GM18861 (cell line): ENCODE results near the gene ZNF205.

Experiments
- ATAC-seq: cut with Tn5 transposase; IDR thresholded peaks from one replicate; pipeline ENCODE4 v1.9.1; 2021; ENCODE audit not compliant: unreplicated experiment

Gene ZNF205

GRCh38 chr16:3084969-3085670, 27.3 kb upstream of the ZNF205 start:
- no peak for ATAC-seq

- no peak for ATAC-seq
Observed at GRCh38 chr16:3085868-3086595, 26.4 kb upstream of the ZNF205 start.

- no peak for ATAC-seq
Observed at GRCh38 chr16:3086596-3087242, 25.7 kb upstream of the ZNF205 start.

GRCh38 chr16:3087243-3088235, 24.8 kb upstream of the ZNF205 start:
- ATAC-seq: no peak

GRCh38 chr16:3088450-3088849, 23.9 kb upstream of the ZNF205 start:
- ATAC-seq: no peak

- no peak for ATAC-seq
Observed at GRCh38 chr16:3088925-3089716, 23.3 kb upstream of the ZNF205 start.

GRCh38 chr16:3089717-3090592, 22.4 kb upstream of the ZNF205 start:
- no peak for ATAC-seq

GRCh38 chr16:3091551-3091950, 20.8 kb upstream of the ZNF205 start:
- no peak for ATAC-seq

- no peak for ATAC-seq
Observed at GRCh38 chr16:3092501-3092941, 19.9 kb upstream of the ZNF205 start.

- no peak for ATAC-seq
Observed at GRCh38 chr16:3094289-3095027, 17.9 kb upstream of the ZNF205 start.

GRCh38 chr16:3095869-3096268, 16.5 kb upstream of the ZNF205 start:
- peak; percentile 58 for ATAC-seq

GRCh38 chr16:3096362-3096761, 16.0 kb upstream of the ZNF205 start:
- no peak for ATAC-seq

- no peak for ATAC-seq
Observed at GRCh38 chr16:3097266-3097665, 15.1 kb upstream of the ZNF205 start.

GRCh38 chr16:3098459-3099394, 13.7 kb upstream of the ZNF205 start, which contains the start of gene ZSCAN10:
Gene ZSCAN10 (minus strand): TSS chr16:3099294. CDS start chr16:3092937, 6,357 bp downstream.
- no peak for ATAC-seq

GRCh38 chr16:3099395-3099731, 13.0 kb upstream of the ZNF205 start:
- no peak for ATAC-seq

- ATAC-seq: peak; percentile 30
Observed at GRCh38 chr16:3099732-3100499, 12.5 kb upstream of the ZNF205 start.
